Neural progenitor cell (in vitro differentiated cells): Measurements from ENCODE around the gene SCAPER. TPM values are rescaled to one million over a fixed set of nuclear protein-coding genes. Genes with fewer than 3 reads are reported as not detected.

Source experiments
- DNase-seq: peaks from one replicate; pipeline ENCODE4 v3.0.0-alpha.2; 2016; ENCODE audit warnings: low spot score
- H2AFZ ChIP-seq: fragments of 200-600 bp; sonication (generic); replicated peaks from 2 replicates; pipeline ENCODE4 v1.6.1; 2016; ENCODE audit warnings: antibody characterized with exemption
- H3F3A ChIP-seq: fragments of 200-600 bp; sonication (generic); 2 replicates; pipeline ENCODE4 v1.6.1; 2016; ENCODE audit warnings: antibody characterized with exemption, low read depth
- H3K27ac ChIP-seq: fragments of 200-600 bp; sonication (generic); 2 replicates; pipeline ENCODE4 v1.5.1; 2016; ENCODE audit warnings: mild to moderate bottlenecking
- H3K27me3 ChIP-seq: fragments of 200-600 bp; sonication (generic); 2 replicates; pipeline ENCODE4 v1.6.1; 2016; ENCODE audit warnings: mild to moderate bottlenecking, moderate library complexity
- H3K36me3 ChIP-seq: fragments of 200-600 bp; sonication (generic); 2 replicates; pipeline ENCODE4 v1.5.1; 2016
- H3K4me1 ChIP-seq: fragments of 200-600 bp; sonication (generic); 2 replicates; pipeline ENCODE4 v1.6.1; 2016; ENCODE audit warnings: mixed run types
- H3K4me2 ChIP-seq: fragments of 200-600 bp; sonication (generic); 2 replicates; pipeline ENCODE4 v1.6.1; 2016
- H3K4me3 ChIP-seq: fragments of 200-600 bp; sonication (generic); 2 replicates; pipeline ENCODE4 v1.5.1; 2016
- H3K79me2 ChIP-seq: fragments of 200-600 bp; sonication (generic); 2 replicates; pipeline ENCODE4 v1.6.1; 2016; ENCODE audit warnings: low read depth
- H3K9ac ChIP-seq: fragments of 200-600 bp; sonication (generic); 2 replicates; pipeline ENCODE4 v1.6.1; 2016
- H3K9me3 ChIP-seq: fragments of 200-600 bp; sonication (generic); 2 replicates; pipeline ENCODE4 v1.5.1; 2016; ENCODE audit warnings: low read depth
- H4K20me1 ChIP-seq: fragments of 200-600 bp; sonication (generic); 2 replicates; pipeline ENCODE4 v1.6.1; 2016; ENCODE audit warnings: low read depth
- H3K27ac Mint-ChIP-seq: 3 replicates; pipeline ENCODE4 v1.8.0; 2021; ENCODE audit warnings: mixed read lengths
- H3K27me3 Mint-ChIP-seq: 2 replicates; pipeline ENCODE4 v1.8.0; 2022; ENCODE audit warnings: low read depth, mild to moderate bottlenecking, inconsistent platforms, moderate library complexity, mixed read lengths; ENCODE audit not compliant: insufficient read depth
- H3K36me3 Mint-ChIP-seq: 3 replicates; pipeline ENCODE4 v1.8.0; 2021; ENCODE audit warnings: mixed read lengths
- H3K4me1 Mint-ChIP-seq: 3 replicates; pipeline ENCODE4 v1.8.0; 2021; ENCODE audit warnings: mixed read lengths
- H3K4me3 Mint-ChIP-seq: 3 replicates; pipeline ENCODE4 v1.8.0; 2021; ENCODE audit warnings: mild to moderate bottlenecking, moderate library complexity, mixed read lengths
- H3K9me3 Mint-ChIP-seq: 3 replicates; pipeline ENCODE4 v1.8.0; 2020; ENCODE audit warnings: mixed read lengths
- CTCF ChIP-seq: fragments of 200-600 bp; sonication (generic); IDR thresholded peaks from 2 replicates; pipeline ENCODE4 v1.5.1; 2017; ENCODE audit warnings: antibody characterized with exemption, mild to moderate bottlenecking
- EZH2 ChIP-seq: fragments of 200-600 bp; sonication (generic); IDR thresholded peaks from 2 replicates; pipeline ENCODE4 v1.6.1; 2017; ENCODE audit warnings: antibody characterized with exemption, mild to moderate bottlenecking, moderate library complexity
- EZH2phosphoT487 ChIP-seq: fragments of 200-600 bp; sonication (generic); IDR thresholded peaks from 2 replicates; pipeline ENCODE4 v1.6.1; 2017; ENCODE audit warnings: antibody characterized with exemption
- total RNA-seq: library from RNA; depleted of rRNA; stranded (reverse); fragments of >200 nt; gene quantifications from 2 replicates; pipeline ENCODE4 v1.2.3, GENCODE V29; 2015; ENCODE audit warnings: low replicate concordance

Gene SCAPER
- total RNA-seq, 1 donor from 2014 or later: 20.4 TPM

- H3F3A ChIP-seq: no peaks in the 10 kb centered on the region
- no peaks in the 10 kb centered on the region for H3K4me1 ChIP-seq
- Mint-ChIP-seq H3K4me3 (no peak overlapping the region), H3K4me1 (no peaks in the 10 kb centered on the region), H3K27ac (no peak overlapping the region), H3K36me3 (peaks cover 9% of the 10 kb centered on the region), H3K27me3 (no peaks in the 10 kb centered on the region), H3K9me3 (peaks cover 7% of the 10 kb centered on the region)
- no peaks in the 10 kb centered on the region for H3K9me3 ChIP-seq
- no peak overlapping the region for H3K9ac ChIP-seq
- no peaks in the 10 kb centered on the region for H3K27me3 ChIP-seq
- no peaks in the 10 kb centered on the region for H3K36me3 ChIP-seq
- H2AFZ ChIP-seq: no peak overlapping the region
- DNase-seq: no peak
- no peak overlapping the region for H3K4me3 ChIP-seq
- H3K27ac ChIP-seq: no peak overlapping the region
- H3K4me2 ChIP-seq: no peak overlapping the region
- TF ChIP-seq EZH2: no peak
- TF ChIP-seq CTCF: no peak
- TF ChIP-seq EZH2phosphoT487: no peak
- H4K20me1 ChIP-seq: no peaks in the 10 kb centered on the region
- H3K79me2 ChIP-seq: no peaks in the 10 kb centered on the region
Observed at GRCh38 chr15:76464247-76464646, 440.9 kb downstream of the SCAPER start.

DNA sequence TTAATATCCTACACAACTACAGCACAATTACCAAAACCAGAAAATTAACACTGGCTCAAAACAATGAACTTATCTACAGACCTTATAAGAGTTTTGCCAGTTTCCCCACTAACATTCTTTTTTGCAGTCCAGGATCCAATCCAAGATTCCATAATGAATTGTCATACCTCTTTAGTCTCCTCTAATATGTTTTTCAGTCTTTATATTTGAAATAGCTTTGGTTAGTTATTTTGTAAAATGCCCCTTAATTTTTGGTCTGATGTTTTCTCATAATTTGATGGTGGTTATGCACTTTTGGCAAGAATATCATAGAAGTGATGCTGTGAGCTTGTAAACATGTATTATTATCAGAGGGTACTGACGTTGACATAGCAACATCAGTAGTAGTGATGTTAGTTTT is 444.3 kb downstream of the SCAPER start:
- DNase-seq: no peak
- no peak overlapping the region for H2AFZ ChIP-seq
- H3K4me3 ChIP-seq: no peak overlapping the region
- no peaks in the 10 kb centered on the region for H3K4me1 ChIP-seq
- H3K27ac Mint-ChIP-seq: no peak overlapping the region
- H3K36me3 Mint-ChIP-seq: peaks cover 2% of the 10 kb centered on the region
- H3F3A ChIP-seq: no peaks in the 10 kb centered on the region
- H3K27me3 Mint-ChIP-seq: no peaks in the 10 kb centered on the region
- H3K79me2 ChIP-seq: no peaks in the 10 kb centered on the region
- H3K36me3 ChIP-seq: no peaks in the 10 kb centered on the region
- no peaks in the 10 kb centered on the region for H3K9me3 ChIP-seq
- no peaks in the 10 kb centered on the region for H3K27me3 ChIP-seq
- peaks cover 2% of the 10 kb centered on the region for H3K4me1 Mint-ChIP-seq
- H3K9me3 Mint-ChIP-seq: peaks cover 4% of the 10 kb centered on the region
- H3K4me2 ChIP-seq: no peak overlapping the region
- H3K4me3 Mint-ChIP-seq: no peak overlapping the region
- H3K27ac ChIP-seq: no peak overlapping the region
- H3K9ac ChIP-seq: no peak overlapping the region
- no peak for TF ChIP-seq EZH2phosphoT487
- no peak for TF ChIP-seq EZH2
- TF ChIP-seq CTCF: no peak
- no peaks in the 10 kb centered on the region for H4K20me1 ChIP-seq

GRCh38 chr15:76460347-76460746 is 444.8 kb downstream of the SCAPER start:
- H3K36me3 ChIP-seq: no peaks in the 10 kb centered on the region
- no peaks in the 10 kb centered on the region for H3K9me3 ChIP-seq
- H4K20me1 ChIP-seq: no peaks in the 10 kb centered on the region
- Mint-ChIP-seq H3K27ac (no peak overlapping the region), H3K27me3 (no peaks in the 10 kb centered on the region), H3K36me3 (no peaks in the 10 kb centered on the region), H3K4me1 (peaks cover 2% of the 10 kb centered on the region), H3K4me3 (no peak overlapping the region), H3K9me3 (peaks cover 2% of the 10 kb centered on the region)
- no peak for DNase-seq
- TF ChIP-seq EZH2 (no peak), CTCF (no peak), EZH2phosphoT487 (no peak)
- H3K9ac ChIP-seq: no peak overlapping the region
- no peak overlapping the region for H3K4me2 ChIP-seq
- no peaks in the 10 kb centered on the region for H3K27me3 ChIP-seq
- H2AFZ ChIP-seq: no peak overlapping the region
- H3F3A ChIP-seq: no peaks in the 10 kb centered on the region
- H3K79me2 ChIP-seq: no peaks in the 10 kb centered on the region
- H3K4me1 ChIP-seq: no peaks in the 10 kb centered on the region
- no peak overlapping the region for H3K27ac ChIP-seq
- H3K4me3 ChIP-seq: no peak overlapping the region

GRCh38 chr15:76451540-76451939 is 453.6 kb downstream of the SCAPER start:
- Mint-ChIP-seq H3K9me3 (no peaks in the 10 kb centered on the region), H3K36me3 (no peaks in the 10 kb centered on the region), H3K27me3 (peaks cover 2% of the 10 kb centered on the region), H3K4me1 (no peaks in the 10 kb centered on the region), H3K27ac (no peak overlapping the region), H3K4me3 (no peak overlapping the region)
- Histone ChIP-seq H4K20me1 (no peaks in the 10 kb centered on the region), H3K27me3 (no peaks in the 10 kb centered on the region), H3K9me3 (no peaks in the 10 kb centered on the region), H3F3A (no peaks in the 10 kb centered on the region), H3K4me3 (no peak overlapping the region), H3K4me1 (no peaks in the 10 kb centered on the region), H2AFZ (no peak overlapping the region), H3K79me2 (no peaks in the 10 kb centered on the region), H3K36me3 (no peaks in the 10 kb centered on the region), H3K9ac (no peak overlapping the region), H3K27ac (no peak overlapping the region), H3K4me2 (no peak overlapping the region)
- TF ChIP-seq EZH2 (no peak), EZH2phosphoT487 (no peak), CTCF (no peak)
- no peak for DNase-seq
